ENCODE measurements around the gene ZNF620.
A peak's percentile ranks its signal among the peaks of the same experiment; 100 is the strongest.
"Not testable (repeated sequence)": the region's sequence is repeated elsewhere in the genome, so short reads cannot be mapped to it uniquely, and the experiment has no call there.

The ZNF620 gene

DNA sequence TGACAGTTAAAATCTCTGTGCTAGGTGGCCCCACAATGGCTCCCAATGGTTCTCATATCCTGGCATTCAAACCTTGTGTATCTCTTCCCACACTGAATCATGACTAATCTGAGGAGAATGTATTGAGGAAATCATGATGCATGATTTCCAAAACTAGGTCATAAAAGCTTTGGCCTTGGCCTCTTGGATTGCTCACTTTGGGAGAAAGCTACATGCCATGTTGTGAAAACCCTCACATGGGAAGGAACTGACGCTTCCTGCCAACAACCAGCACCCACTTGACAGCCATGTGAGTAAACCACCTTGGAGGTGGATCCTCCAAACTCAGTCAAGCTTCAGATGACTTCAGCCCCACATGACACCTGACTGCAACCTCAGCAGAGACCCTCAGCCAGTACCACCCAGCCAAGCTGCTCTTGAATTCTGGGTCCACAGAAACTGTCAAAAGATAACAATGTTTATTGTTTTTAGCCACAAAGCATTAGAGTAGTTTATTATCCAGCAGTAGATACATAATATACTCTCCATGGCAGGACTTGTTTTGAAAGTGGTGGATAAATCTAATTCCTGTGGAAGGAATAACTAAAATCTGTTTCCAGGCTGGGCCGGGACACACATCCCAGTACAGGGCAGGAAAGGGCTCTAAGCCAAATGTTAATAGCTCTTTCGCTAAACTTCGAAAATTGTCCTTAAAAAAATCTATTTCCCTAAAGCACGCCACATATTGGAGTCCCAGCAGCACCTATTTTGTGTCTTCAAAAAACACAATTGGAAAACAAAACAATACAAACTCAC is 1.0 kb upstream of the ZNF620 start:
- DNase-seq = no peak

DNA sequence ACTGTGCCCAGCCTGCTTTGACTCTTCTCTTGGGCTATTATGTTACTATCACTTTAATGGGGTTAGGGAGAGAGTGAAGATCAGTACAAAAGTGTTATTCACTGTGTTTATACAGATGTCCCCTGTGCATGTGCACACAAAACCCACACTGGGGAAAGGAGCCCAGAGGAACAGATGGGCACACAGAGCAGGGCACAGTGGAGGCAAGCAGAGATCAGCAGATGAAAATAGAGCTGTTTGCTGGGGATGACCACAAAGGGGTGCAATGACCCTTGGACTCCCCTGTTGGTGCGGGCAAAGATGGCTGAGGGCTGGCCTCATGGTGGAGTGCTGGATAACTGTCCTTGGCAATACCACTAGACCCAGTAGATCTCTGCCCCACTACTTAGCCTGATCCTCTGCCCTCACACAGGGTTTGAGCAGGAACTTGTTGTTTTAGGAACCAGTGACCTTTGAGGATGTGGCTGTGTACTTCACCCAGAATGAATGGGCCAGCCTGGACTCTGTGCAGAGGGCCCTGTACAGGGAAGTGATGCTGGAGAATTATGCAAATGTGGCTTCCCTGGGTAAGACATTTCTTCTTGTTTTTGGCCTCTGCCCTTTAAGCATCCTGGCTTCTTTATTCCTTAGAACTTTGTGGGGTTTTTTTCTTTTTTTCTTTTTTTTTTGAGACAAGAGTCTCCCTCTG is 5.3 kb downstream of the ZNF620 start:
- no peak for DNase-seq

DNA sequence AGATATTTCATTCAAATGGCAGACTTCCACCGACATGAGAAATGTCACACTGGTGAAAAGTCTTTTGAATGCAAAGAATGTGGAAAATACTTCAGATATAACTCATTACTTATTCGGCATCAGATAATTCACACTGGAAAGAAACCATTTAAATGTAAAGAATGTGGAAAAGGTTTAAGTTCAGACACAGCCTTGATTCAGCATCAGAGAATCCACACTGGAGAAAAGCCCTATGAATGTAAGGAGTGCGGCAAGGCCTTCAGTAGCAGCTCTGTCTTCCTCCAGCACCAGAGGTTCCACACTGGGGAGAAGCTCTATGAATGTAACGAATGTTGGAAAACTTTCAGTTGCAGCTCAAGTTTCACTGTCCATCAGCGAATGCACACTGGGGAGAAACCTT is 10.4 kb downstream of the ZNF620 start:
- no peak for DNase-seq

DNA sequence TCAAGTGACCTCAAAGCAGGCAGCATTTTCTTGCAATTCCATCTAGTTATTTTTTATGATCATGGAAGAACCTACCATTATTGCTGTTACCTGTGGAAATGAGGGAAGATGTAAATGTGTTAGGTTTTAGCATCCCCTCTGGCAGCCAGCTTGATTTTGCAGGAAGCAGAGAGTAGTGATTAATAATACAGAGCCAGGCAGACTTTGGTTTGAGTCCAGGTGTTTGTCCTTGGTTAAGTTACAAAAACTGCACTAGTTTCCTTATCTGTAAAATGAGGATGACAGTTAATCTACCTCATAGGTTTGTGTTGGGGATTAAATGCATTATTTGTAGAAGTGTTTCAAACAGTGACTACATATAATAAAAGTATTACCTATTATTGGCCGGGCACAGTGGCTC is 12.2 kb downstream of the ZNF620 start:
- DNase-seq = no peak

DNA sequence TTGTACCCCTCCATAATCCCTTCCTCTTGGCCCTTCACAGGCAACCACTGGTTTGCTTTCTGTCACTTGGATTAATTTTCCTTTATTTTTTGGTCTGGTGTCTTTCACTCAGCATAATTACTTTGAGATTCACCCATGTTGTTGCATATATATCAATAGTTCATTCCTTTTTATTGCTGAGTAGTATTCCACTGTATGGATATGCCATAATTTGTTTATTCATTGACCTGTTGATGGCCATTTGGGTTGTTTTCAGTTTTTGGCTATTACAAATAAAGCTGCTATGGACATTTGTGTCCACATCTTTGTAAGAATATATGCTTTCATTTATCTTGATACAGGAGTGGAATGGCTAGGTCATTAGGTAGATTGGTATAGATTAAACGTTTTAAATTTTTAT is 13.0 kb downstream of the ZNF620 start:
- DNase-seq = no peak

DNA sequence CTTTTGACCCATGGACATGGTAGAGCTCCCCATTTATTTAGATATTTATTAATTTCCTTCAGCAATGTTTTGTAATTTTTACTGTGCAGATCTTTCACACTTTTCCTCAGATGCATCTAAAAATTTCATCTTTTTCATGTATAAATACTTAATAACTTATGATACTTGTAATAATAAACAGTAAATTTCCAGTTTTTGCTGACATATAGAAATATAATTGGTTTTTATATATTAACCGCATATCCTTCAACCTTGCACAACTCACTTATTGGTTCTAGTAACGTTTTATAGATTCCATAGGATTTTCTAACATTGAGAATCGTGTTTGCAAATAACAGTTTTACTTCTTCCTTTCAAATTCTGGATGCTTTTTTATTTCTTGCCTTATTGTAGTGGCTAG is 15.4 kb downstream of the ZNF620 start:
- DNase-seq = no peak

DNA sequence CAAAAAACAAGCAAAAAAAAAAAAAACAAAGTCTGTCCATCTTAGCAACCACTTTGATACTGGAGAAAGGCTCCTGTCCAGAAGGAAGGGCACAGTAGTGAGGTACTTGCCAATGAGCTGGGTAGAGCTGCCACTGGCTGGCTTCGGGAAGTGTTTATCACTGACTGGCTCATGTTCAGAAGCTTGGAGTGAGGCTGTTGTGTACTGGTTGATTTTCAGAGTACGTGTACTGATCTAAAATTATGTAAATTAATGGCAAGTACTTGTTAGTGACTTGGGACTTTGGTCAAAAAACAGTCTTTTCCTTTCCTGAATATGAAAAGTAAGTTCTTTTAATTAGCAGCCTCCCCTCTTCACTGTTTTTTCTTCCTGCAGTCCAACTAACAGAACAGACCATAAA is 17.9 kb downstream of the ZNF620 start:
- no peak for DNase-seq

DNA sequence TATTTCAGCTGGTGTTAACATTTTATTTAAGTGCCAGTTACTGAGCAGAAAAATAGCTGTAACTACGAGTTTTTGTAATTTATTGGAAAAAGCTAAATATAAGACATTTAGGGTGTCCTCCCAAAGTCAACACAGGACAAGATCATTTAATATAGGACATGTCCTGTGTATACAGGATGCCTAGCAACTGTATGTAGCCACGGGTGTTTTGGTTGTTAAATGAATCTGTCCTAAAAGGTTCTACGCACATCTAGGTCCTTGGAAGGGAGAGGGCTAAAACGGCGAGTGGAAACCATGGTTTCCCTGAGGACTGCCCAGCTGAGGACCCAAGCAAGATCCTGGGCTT is 18.4 kb downstream of the ZNF620 start:
- no peak for DNase-seq

DNA sequence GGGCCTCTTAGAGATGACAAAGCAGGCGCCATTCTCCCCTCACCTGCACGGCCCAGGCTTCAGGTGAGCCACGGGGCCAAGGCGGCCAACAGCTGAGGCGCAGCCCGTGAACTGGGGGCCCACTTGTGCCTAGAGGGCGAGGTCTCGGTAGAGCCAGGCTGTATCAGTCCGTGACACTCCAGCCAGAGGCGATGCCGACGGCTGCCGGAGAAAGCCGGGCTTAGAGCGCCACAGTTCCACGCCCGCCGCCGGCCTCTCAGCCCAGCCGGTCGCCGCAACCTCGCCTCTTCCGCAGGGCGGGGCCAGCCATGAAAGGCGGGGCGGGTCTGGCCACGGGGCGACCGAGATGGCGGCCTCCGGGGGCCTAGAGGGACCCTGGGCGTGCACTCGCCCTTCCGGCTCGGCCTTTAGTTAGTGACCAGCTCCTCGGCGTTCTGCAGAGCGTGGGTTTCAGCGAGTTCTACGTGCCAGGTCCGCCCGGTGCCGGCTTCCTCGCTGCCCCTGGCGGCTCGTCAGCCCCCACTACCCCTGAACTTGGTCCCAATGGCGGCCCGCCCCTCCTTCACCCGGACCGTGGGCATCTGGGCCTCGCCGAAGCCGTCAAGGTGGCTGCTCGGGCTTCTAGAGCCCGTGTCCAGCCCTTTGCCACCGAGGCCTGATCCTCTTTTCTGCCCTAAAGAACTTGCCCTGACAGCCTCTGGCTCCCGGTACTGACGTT is 18.9 kb downstream of the ZNF620 start, which contains the start of gene ZNF621:
ZNF621 (plus strand) TSS at position 393 of the 718 bp plus-strand sequence. CDS start 881 bp downstream, outside the sequence.
- DNase-seq = peak; percentile 60 to 86 (median 71)

DNA sequence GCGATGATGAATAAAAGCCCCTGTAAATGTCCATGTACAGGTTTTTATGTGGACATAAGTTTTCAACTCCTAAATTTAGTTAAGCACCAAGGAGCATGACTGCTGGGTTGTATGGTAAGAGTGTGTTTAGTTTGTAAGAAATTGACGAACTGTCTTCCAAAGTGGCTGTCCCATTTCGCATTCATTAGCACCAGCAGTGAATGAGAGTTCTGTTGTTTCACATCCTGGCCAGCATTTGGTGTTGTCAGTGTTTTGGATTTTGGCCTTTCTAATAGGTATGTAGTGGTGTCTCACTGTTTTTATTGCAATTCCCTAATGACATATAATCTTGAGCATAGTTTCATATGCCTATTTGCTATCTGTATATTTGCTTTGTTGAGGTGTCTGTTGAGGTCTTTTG is 22.6 kb downstream of the ZNF620 start:
- no peak for DNase-seq

DNA sequence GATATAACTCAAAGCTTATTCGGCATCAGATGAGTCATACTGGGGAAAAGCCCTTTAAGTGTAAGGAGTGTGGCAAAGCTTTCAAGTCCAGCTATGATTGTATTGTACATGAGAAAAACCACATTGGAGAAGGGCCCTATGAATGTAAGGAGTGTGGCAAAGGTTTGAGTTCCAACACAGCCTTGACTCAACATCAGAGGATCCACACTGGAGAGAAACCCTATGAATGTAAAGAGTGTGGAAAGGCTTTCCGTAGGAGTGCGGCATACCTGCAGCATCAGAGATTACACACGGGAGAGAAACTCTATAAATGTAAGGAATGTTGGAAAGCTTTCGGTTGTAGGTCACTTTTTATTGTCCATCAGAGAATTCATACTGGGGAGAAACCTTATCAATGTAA is 26.4 kb downstream of the ZNF620 start:
- DNase-seq = no peak

DNA sequence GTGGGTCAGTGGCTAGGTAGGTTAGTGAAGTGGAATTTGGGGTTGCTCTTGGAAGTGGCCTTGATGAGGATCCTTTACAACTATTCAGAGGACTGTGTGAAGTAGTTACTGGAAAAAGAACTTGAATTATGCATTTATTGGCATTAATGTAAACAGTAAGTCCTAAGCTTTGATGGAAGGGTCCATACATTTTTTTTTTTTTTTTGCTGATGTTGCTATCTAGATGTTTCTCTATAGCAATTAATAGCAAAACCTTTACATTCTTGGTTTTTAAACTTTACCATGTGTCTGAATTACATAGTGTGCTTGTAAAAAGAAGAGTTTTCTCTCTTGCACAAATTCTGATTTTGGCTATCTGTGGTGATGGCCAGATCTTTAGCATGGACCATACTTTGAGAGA is 28.4 kb downstream of the ZNF620 start:
- no peak for DNase-seq

DNA sequence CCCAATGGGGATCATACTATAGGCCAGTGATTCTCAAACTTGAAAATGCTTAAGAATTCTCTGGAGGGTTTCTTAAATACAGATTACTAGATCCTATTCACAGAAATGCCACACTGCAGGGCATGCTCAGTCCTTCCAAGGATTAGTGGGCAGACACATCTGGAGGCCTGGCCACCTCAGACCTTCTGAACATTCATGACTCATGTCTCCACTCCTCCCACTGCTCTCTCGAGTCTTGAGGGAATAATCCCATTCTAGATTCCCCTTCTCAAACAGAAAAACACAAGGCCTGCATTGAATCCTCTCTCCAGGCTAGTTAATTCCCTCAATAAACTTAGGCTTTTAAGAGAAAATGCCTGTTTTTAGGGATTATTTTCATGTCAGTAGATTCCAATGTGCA is 41.0 kb downstream of the ZNF620 start:
- DNase-seq = no peak

DNA sequence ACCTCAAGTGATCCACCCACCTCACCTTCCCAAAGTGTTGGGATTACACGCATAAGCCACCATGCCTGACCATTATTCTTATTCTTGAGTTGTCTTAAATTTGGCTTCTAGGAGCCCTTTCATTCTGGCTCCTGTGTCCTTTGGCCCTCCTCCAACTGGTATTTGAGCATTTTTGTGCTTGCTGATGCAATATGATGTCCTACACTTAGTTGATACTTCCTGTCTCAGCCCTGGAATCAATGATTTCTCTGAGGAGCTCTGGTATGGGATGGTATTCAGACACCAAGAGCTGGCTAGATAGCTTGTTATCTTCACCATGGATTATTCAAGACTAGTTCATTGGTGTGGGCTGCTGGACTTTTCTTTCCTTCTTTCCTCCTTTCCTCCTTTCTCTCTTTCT is 44.3 kb downstream of the ZNF620 start:
- DNase-seq = no peak

DNA sequence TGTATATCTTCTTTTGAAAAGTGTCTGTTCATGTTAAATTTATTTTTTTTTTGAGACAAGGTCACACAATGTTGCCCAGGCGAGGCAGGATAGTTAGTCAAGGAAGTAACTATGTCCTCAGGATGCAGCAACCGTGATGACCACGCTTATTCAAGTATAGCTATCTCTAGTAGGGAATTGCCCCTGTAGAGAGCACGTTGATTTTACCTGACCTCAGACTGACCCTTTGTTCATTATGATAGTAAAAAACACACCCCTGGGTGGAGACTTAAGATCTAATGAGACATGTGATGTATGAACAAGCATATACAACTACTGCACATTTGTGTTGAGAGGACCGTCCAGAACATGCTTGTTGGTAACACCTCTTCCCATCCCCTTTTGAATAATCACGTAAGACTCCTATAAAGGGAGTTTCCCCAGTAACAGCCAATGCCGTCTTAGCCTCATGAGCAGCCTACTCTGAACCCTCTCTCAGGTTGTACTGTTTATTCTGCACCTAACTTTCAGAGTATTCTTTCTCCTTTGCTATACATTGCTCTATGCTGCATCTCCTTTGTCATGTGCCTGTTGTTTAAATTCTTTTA is 51.8 kb downstream of the ZNF620 start:
- no peak for DNase-seq

DNA sequence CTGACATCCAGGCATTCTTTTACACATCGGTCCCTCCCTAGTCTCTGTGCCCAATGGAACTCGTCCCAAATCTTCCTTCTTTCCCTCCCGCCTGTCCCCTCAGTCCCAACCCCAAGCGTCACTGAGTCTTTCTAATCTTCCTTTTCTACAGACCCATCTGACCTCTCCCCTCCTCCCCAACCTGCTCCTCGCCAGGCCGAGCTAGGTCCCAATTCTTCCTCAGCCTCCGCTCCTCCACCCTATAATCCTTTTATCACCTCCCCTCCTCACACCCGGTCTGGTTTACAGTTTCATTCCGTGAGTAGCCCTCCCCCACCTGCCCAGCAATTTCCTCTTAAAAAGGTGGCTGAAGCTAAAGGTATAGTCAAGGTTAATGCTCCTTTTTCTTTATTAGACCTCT is 56.6 kb downstream of the ZNF620 start:
- DNase-seq = not testable (repeated sequence)

DNA sequence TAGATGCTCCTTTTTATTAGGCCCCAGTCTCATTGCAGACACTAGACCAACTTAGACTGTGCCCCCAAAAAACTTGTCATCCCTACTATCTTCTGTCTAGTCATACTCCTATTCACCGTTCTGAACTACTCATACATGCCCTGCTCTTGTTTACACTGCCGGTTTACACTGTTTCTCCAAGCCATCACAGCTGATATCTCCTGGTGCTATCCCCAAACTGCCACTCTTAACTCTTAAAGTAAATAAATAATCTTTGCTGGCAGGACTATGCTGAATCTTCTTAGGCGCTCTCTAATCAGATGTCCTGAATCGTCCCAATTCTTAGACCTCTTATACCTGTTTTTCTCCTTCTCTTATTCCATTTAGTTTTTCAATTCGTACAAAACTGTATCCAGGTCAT is 59.8 kb downstream of the ZNF620 start:
- DNase-seq = not testable (repeated sequence)

DNA sequence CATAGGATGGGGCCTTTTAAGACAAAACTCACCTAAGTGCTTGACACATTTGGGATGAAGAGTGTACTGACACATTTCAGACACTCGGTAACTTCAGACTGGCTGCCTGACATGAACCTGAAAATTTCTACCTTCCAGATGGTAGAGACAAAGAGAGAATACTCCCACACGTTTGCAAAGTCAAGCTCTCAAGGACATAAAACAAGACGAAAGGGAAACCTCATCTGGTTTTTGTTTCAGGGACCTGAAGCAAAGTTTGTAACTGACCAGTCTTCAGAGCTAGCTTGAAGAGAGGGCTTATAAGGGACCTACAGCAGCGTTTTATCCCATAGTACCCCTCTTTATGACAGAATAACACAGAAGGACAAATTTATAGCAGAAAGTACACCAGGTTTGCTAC is 60.9 kb downstream of the ZNF620 start:
- DNase-seq = no peak
